Peyer's patch (tissue), 4 donors: ENCODE measurements around the gene NEK4. TPM values are rescaled to one million over a fixed set of nuclear protein-coding genes. Genes with fewer than 3 reads are reported as not detected.

Experiments used
- DNase-seq, 3 donors: peaks; one replicate each; pipeline ENCODE4 v3.0.0-alpha.2; 2017 to 2019
- H3K27ac ChIP-seq, 4 donors: fragments of 200-600 bp; sonication (generic); one replicate each; pipeline ENCODE4 v1.5.1; 2016 to 2019
- H3K27me3 ChIP-seq, 2 donors: fragments of 200-600 bp; sonication (generic); one replicate each; pipeline ENCODE4 v1.5.1; 2019
- H3K36me3 ChIP-seq, 3 donors: fragments of 200-600 bp; sonication (generic); one replicate each; pipeline ENCODE4 v1.5.1; 2016 to 2019
- H3K4me1 ChIP-seq, 4 donors: fragments of 200-600 bp; sonication (generic); one replicate each; pipeline ENCODE4 v1.5.1; 2016 to 2019
- H3K4me3 ChIP-seq, 4 donors: fragments of 200-600 bp; sonication (generic); 1 replicate in 3 of 4; 2 replicates in 1 of 4; pipeline ENCODE4 v1.5.1; 2016 to 2019; ENCODE audit warnings: mild to moderate bottlenecking in 1 of 4
- H3K9me3 ChIP-seq, 4 donors: fragments of 200-600 bp; sonication (generic); one replicate each; pipeline ENCODE4 v1.5.1; 2016 to 2019; ENCODE audit warnings: mild to moderate bottlenecking in 1 of 4
- CTCF ChIP-seq, 6 experiments: fragments of 450-650 bp in 4 of 6; fragments of 200-600 bp in 2 of 6; sonication (generic) in 1 of 6; IDR thresholded peaks; one replicate each; pipeline ENCODE4 v1.5.1; 2017 to 2019; ENCODE audit warnings: antibody characterized with exemption in 6 of 6, mild to moderate bottlenecking in 3 of 6, moderate library complexity in 1 of 6
- POLR2A ChIP-seq, 2 donors: fragments of 450-650 bp; IDR thresholded peaks; one replicate each; pipeline ENCODE4 v1.5.1; 2017; ENCODE audit warnings: antibody characterized with exemption in 2 of 2, mild to moderate bottlenecking in 2 of 2, moderate library complexity in 2 of 2
- total RNA-seq, 4 donors: library from RNA; depleted of rRNA; stranded (reverse); fragments of >200 nt; gene quantifications; one replicate each; pipeline ENCODE4 v1.1.0, GENCODE V29; 2016

Gene NEK4
- total RNA-seq, 4 donors from 2014 or later: 16.5 to 39.6 (median 20.6) TPM

GRCh38 chr3:52784931-52785590, 14.3 kb upstream of the NEK4 start:
- no peaks in the 10 kb centered on the region for H3K9me3 ChIP-seq
- H3K27me3 ChIP-seq: no peaks in the 10 kb centered on the region
- no peak for DNase-seq
- no peak overlapping the region for H3K27ac ChIP-seq
- TF ChIP-seq CTCF (IDR thresholded peaks at IDR 0.05): no peak
- TF ChIP-seq POLR2A (IDR thresholded peaks at IDR 0.05): no peak
- H3K4me1 ChIP-seq: no peaks in the 10 kb centered on the region
- no peaks in the 10 kb centered on the region for H3K36me3 ChIP-seq
- H3K4me3 ChIP-seq: no peak overlapping the region

GRCh38 chr3:52784021-52784621, 13.4 kb upstream of the NEK4 start:
- no peaks in the 10 kb centered on the region for H3K27me3 ChIP-seq
- peak in 1 of 3 donors; percentile 39 for DNase-seq
- no peaks in the 10 kb centered on the region for H3K9me3 ChIP-seq
- no peaks in the 10 kb centered on the region for H3K4me1 ChIP-seq
- H3K27ac ChIP-seq: no peak overlapping the region
- no peak for TF ChIP-seq CTCF (IDR thresholded peaks at IDR 0.05)
- no peak for TF ChIP-seq POLR2A (IDR thresholded peaks at IDR 0.05)
- no peaks in the 10 kb centered on the region for H3K36me3 ChIP-seq
- no peak overlapping the region for H3K4me3 ChIP-seq

GRCh38 chr3:52783211-52783555, 12.4 kb upstream of the NEK4 start:
- DNase-seq: peak in 1 of 3 donors; percentile 26

GRCh38 chr3:52782412-52783210, 11.9 kb upstream of the NEK4 start:
- H3K4me3 ChIP-seq: no peak overlapping the region
- no peaks in the 10 kb centered on the region for H3K27me3 ChIP-seq
- no peaks in the 10 kb centered on the region for H3K36me3 ChIP-seq
- H3K27ac ChIP-seq: no peak overlapping the region
- H3K4me1 ChIP-seq: no peaks in the 10 kb centered on the region
- peak in 1 of 3 donors; percentile 18 for DNase-seq
- TF ChIP-seq CTCF (IDR thresholded peaks at IDR 0.05) (no peak), POLR2A (IDR thresholded peaks at IDR 0.05) (no peak)
- H3K9me3 ChIP-seq: no peaks in the 10 kb centered on the region

More at GRCh38 chr3:52783211-52783555, 12.4 kb upstream of the NEK4 start:
- H3K27ac ChIP-seq: no peak overlapping the region
- H3K27me3 ChIP-seq: no peaks in the 10 kb centered on the region
- H3K4me1 ChIP-seq: no peaks in the 10 kb centered on the region
- TF ChIP-seq CTCF (IDR thresholded peaks at IDR 0.05) (no peak), POLR2A (IDR thresholded peaks at IDR 0.05) (no peak)
- no peaks in the 10 kb centered on the region for H3K36me3 ChIP-seq
- no peaks in the 10 kb centered on the region for H3K9me3 ChIP-seq
- no peak overlapping the region for H3K4me3 ChIP-seq

- H3K36me3 ChIP-seq: no peaks in the 10 kb centered on the region
- no peaks in the 10 kb centered on the region for H3K27me3 ChIP-seq
- H3K4me3 ChIP-seq: no peak overlapping the region
- TF ChIP-seq POLR2A (IDR thresholded peaks at IDR 0.05) (no peak), CTCF (IDR thresholded peaks at IDR 0.05) (no peak)
- no peaks in the 10 kb centered on the region for H3K4me1 ChIP-seq
- DNase-seq: peak in 1 of 3 donors; percentile 23
- H3K27ac ChIP-seq: no peak overlapping the region
- no peaks in the 10 kb centered on the region for H3K9me3 ChIP-seq
Measured at GRCh38 chr3:52781741-52782140, 11.0 kb upstream of the NEK4 start.
